Measurements from ENCODE around the gene PLEKHA6.

The PLEKHA6 gene

DNA sequence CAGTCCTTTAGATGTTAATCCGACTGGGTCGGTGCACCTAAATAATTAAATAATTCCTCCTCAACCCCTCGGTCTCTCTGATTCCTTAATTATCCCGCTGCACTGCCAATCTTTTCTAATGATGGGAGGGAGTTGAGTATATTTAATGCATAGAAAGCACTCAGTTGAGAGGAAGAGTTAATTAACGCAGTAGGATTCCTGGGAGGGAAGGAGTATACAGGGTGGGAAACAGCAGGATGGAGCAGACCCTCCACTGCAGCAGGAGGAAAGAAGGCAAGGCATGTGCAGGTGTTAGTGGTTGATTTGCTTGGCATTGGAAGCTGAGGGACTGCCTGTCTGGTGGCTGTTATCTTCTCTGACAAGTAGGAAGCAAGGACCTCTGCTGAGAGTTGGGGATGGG, 183.7 kb downstream of the PLEKHA6 start:
- DNase-seq, result no peak

DNA sequence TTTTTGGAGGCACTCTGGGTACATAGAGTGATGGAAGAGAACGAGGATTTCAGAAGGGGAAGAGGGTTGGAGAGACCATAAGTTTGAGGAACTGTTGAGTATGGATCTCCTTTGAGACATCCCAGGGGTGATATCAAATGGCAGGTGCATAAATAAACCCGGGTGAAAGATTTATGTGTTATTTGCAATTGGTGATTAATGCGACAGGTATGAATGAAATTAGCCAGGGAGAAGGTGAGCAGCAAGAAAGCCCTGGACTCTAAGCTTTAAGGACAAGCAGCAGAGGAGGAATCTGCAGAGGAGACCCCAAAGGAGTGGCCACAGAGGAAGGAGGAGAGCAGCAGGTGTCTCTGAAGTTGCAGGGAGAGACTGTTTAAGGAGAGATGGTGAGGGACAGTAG, 184.8 kb downstream of the PLEKHA6 start:
- DNase-seq, result no peak

DNA sequence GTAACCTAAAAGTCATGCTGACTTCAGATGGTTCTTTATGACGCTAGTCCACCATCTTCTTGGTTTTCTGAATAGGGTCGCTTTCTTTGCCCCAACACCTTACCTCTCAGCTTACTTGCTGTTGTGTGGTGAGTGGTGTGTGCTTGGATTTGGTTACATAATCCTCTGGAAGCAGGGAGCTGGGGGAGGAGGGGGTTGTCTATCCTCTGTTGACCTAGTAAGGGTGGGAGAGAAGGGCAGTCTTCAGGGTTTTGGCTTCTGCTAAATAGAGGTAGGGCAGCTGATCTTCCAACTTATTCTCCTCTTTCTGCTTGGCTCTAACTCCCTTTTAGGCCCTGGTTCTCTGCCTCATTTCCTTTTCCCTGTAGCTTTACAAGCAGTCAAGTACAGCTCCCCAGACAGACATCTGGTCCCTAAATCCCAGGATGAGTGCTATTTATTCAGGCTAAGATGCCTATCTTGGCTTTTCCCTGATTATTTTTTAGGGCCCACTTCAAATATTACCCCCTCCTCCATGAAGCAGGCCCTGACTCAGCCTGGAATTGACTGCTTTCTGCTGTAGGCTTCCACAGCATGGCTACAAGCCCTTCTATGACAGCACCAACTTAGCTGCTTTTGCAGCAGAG, 187.2 kb downstream of the PLEKHA6 start:
- DNase-seq, result no peak

DNA sequence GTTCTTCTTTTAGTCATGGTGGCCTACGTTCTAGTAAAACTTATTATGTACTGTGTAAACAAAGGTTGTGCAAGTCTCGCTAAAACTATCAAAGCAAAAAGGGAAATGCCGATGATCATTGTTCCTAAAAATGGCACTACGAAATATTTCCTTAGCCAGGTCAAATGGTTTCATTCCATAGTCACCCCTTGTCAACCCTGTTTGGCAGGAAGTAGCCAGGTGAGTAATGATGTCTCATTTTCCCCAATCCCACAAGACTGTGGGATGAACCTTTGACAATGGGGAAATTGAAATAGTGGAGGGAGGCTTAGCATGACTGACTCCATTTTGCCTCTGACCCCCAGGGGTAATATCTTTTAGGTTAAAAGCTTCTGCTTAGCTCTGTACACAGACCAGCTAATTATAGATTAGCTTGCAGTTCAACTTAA, 188.0 kb downstream of the PLEKHA6 start:
- DNase-seq, result no peak

DNA sequence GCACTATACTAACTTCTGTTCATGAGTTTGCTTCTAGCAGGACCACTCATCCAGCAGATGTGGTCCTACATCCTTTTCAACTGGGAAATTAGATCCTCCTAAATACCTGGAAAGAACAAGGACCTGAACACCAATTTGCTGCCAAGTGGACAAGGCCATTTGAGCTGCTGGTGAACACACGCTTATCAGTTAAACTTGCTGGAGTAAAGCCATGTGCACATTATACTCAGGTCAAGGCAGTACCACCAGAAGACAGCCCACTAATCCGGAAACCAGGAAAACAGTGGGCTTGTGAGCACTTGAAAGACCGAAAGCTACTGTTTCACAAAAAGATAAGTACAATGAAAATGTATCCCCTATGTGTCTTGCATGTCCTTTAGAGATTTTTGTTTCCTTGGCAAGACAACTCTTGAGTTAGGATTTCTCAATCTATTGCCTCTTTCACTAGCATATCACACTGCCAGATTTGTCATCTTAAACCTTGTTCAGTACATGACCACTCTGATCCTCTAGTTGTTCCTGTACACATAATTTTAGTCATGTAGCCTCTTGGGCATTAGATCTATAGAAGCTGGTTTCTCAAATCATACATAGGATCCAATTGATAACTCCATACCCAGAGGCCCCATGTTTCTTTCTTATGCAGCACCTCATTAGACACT, 189.1 kb downstream of the PLEKHA6 start:
- no peak for DNase-seq

DNA sequence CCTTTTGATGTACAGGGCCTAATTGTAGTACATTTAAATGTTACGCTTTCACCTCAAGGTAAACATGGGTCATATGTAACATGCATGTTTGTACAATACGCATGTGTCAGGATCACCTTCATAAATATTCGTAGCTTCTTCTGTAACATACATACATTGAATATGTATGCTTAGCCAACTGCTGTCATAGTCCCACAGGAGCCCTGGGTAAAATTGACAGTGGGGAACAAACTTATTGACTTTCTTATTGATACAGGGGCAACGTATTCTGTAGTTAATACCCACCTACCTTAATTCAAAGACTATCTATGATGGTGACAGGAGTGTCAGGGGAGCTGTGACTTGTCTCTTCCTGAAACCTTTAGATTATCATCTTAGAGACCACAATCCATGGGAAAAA, 189.9 kb downstream of the PLEKHA6 start:
- DNase-seq, result no peak
